AG09319 (cell line): Measurements from ENCODE around the gene SREK1IP1.

Experiments
- DNase-seq: peaks from one replicate; pipeline ENCODE4 v3.0.0-alpha.2; 2010; ENCODE audit warnings: low read depth; ENCODE audit errors: extremely low read depth
- TF ChIP-seq, protein P1 (sequence below): IDR thresholded peaks from 2 replicates; pipeline ENCODE4 v1.5.1; 2011; ENCODE audit warnings: low read depth, mild to moderate bottlenecking, inconsistent platforms, low read length, moderate library complexity

The SREK1IP1 gene

DNA sequence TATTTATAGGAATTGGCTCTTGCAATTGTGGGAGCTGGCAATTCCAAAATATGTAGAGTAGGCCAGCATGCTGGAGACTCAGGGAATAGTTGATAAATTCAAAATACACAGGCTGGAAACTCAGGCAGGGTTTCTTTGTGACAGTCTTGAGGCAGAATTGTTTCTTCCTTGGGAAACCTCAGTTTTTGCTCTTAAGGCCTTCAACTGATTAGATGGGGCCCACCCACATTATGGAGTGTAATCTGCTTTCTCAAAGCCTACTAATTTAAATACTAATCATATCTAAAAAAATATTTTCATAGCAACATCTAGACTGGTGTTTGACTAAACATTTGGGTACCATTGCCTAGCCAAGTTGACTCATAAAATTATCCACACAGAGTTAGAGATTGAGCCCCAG, 27.8 kb upstream of the SREK1IP1 start:
- TF ChIP-seq, protein P1, sequence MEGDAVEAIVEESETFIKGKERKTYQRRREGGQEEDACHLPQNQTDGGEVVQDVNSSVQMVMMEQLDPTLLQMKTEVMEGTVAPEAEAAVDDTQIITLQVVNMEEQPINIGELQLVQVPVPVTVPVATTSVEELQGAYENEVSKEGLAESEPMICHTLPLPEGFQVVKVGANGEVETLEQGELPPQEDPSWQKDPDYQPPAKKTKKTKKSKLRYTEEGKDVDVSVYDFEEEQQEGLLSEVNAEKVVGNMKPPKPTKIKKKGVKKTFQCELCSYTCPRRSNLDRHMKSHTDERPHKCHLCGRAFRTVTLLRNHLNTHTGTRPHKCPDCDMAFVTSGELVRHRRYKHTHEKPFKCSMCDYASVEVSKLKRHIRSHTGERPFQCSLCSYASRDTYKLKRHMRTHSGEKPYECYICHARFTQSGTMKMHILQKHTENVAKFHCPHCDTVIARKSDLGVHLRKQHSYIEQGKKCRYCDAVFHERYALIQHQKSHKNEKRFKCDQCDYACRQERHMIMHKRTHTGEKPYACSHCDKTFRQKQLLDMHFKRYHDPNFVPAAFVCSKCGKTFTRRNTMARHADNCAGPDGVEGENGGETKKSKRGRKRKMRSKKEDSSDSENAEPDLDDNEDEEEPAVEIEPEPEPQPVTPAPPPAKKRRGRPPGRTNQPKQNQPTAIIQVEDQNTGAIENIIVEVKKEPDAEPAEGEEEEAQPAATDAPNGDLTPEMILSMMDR, result no peak
- no peak for DNase-seq

DNA sequence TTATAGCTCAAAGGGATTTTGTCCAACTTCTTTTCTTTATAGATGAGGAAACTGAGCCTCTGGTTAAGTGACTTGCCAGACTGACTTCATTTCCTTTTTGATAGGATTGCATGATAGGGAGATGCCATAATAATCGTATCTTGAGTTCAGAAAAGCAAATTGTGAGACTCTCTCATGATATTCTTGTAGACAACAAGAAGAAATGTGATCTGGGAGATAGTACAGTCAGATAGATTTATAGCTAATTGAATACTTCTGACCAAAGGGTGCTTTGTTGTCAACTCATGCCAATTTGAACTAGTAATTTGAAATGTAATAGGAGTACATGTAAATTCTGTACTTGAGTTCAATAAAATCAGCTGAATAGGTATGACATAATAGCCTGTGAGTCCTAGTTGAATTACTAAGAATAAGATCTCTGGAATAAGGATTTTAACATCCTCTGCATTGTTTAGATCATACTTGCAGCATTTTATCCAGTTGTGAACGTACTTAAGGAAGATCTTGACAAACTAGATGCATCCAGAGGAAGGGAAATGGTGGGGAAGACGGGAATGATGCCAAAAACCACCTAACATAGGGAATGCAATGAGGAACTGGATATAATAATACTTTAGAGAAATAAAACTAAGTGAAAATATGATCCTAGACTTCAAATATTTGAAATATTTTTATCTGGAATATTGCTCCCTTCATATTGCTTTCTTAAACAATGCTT, 25.7 kb upstream of the SREK1IP1 start:
- no peak for DNase-seq
- TF ChIP-seq, protein P1, result no peak

DNA sequence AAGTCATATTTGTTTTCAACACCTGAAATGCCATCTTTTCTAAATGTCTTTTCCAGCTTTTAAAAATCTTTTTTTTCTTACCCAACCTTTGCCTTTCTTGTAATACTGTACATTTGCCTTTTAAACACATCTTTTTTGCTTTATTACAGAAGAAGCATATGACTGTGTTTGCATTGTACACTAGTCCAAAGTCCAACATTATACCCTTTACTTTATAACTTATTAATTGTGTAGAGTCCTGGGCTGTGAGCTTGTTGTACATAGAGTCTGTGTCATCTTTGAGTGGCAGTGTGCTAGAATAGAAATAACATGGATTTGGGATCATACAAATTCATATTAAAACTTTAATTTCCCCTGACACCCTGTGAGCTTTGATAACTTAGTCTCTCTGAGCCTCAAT, 24.0 kb upstream of the SREK1IP1 start:
- no peak for DNase-seq
- TF ChIP-seq, protein P1, result no peak

GRCh38 chr5:64790210-64790609, 21.7 kb upstream of the SREK1IP1 start:
- TF ChIP-seq, protein P1, result no peak

DNA sequence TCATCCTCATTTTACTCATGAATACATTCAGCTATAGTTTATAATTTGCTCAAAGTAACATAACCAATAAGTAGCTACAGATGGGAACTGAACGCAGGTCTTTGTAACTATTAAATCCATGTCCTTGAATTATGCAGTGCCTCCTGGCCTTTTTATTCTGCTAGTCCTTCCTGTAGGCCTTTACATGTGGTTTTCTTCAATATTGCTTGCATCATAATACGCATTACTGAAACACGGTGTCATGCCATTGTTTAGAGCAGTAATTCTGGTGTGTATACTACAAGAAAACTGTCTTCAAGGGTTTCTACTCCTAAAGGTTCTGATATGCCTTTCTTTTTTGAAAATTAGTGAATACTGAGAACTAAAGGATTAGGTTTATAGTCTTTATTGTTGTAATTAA, 21.0 kb upstream of the SREK1IP1 start:
- TF ChIP-seq, protein P1, result no peak
- DNase-seq, result peak; percentile 38

More at GRCh38 chr5:64790210-64790609, 21.7 kb upstream of the SREK1IP1 start:
- no peak for DNase-seq

- no peak for DNase-seq
- TF ChIP-seq, protein P1, result no peak
These were observed 19.7 kb upstream of the SREK1IP1 start for GRCh38 chr5:64788156-64788555.

DNA sequence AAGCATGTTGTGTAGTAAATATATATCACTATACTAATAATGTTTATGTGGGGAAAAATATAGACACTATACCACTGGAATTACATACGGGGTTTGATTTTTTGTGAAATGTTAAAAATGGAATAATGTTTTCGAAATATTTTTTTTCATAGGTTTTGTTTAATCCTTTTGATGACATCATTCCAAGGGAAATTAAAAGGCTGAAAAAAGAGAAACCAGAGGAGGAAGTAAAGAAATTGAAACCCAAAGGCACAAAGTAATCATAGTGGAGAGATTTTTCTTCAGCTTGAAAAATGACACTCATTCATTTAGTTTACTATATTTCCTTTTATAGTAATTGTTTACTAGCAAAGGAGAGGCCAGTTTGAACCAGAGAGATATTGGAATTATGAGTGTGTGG, 17.9 kb upstream of the SREK1IP1 start:
- TF ChIP-seq, protein P1, result no peak
- DNase-seq, result no peak
